ENCODE measurements around the gene SLC40A1.

The SLC40A1 gene

DNA sequence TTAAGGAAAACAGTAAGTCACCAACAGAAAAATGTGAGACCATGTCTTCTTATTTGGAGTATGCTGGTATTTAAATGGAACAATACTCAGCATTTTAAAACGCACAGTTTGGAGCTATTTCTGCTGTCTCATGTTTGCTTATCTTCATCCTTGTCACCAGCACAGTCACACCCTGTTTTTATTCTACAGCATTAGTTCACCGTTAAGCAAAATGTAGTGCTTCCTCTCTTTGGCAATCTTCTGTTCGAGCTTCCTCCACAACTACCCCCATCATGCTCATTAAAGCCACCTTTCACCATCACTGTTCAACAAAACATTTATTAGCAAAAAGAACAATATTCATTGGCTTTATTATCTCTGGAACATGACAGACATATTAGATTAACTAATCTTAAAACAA is 64.0 kb downstream of the SLC40A1 start:
- DNase-seq (ENCODE audit: low read depth), result peak; percentile 52
- TF ChIP-seq, protein P1, sequence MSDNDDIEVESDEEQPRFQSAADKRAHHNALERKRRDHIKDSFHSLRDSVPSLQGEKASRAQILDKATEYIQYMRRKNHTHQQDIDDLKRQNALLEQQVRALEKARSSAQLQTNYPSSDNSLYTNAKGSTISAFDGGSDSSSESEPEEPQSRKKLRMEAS (IDR thresholded peaks at IDR 0.05; ENCODE audit: low read depth, low read length), result peak; percentile 57
- TF ChIP-seq MYC (IDR thresholded peaks at IDR 0.05; ENCODE audit: low read depth, low read length) (peak; percentile 37), POLR2A (IDR thresholded peaks at IDR 0.05; ENCODE audit: extremely low read depth, insufficient read length) (no peak)
- no peak overlapping the region for H3K4me3 ChIP-seq (ENCODE audit: low read depth, low read length)

DNA sequence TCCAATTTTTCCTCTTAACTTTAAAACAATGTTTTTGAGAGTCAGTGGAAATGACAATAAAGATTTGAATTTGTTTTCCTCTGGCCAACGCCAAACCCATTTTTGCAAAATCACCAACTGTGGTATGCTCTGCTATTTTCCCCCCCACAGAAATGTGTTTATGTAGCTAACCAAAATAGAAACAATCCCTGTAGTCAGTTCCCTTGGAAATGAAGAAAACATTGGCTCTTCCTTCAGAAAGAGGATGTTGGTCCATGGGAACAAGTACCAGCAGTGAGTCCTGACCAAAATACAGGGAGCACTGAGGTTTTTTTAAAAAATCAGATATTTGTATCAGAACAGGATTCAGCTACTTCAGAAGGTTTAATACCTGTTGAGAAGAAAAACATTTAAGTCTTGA is 65.3 kb downstream of the SLC40A1 start:
- DNase-seq (ENCODE audit: low read depth), result no peak
- TF ChIP-seq, protein P1 (IDR thresholded peaks at IDR 0.05; ENCODE audit: low read depth, low read length), result no peak
- TF ChIP-seq MYC (IDR thresholded peaks at IDR 0.05; ENCODE audit: low read depth, low read length) (no peak), POLR2A (IDR thresholded peaks at IDR 0.05; ENCODE audit: extremely low read depth, insufficient read length) (no peak)
- TF ChIP-seq, protein P2, sequence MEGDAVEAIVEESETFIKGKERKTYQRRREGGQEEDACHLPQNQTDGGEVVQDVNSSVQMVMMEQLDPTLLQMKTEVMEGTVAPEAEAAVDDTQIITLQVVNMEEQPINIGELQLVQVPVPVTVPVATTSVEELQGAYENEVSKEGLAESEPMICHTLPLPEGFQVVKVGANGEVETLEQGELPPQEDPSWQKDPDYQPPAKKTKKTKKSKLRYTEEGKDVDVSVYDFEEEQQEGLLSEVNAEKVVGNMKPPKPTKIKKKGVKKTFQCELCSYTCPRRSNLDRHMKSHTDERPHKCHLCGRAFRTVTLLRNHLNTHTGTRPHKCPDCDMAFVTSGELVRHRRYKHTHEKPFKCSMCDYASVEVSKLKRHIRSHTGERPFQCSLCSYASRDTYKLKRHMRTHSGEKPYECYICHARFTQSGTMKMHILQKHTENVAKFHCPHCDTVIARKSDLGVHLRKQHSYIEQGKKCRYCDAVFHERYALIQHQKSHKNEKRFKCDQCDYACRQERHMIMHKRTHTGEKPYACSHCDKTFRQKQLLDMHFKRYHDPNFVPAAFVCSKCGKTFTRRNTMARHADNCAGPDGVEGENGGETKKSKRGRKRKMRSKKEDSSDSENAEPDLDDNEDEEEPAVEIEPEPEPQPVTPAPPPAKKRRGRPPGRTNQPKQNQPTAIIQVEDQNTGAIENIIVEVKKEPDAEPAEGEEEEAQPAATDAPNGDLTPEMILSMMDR (IDR thresholded peaks at IDR 0.05; ENCODE audit: low read depth, low read length), result no peak
- no peak overlapping the region for H3K4me3 ChIP-seq (ENCODE audit: low read depth, low read length)

DNA sequence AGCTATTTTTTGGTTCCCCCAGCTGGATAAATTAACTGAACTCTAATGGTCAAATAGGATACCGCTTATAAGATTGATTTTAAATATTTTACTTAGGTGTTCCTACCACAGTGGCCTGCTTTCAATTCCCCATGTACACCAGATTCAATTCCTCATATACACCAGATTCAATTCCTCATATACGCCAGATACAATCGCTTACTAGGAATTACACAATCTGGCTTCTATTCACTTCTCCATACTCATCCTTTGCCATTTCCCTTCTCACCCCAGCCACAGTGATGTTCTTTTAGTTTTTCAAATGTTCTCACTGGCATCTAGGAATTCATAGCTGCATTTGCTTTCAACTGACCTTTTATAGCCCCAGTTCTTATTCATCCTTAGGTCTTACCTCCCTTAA is 66.5 kb downstream of the SLC40A1 start:
- TF ChIP-seq MYC (IDR thresholded peaks at IDR 0.05; ENCODE audit: low read depth, low read length) (no peak), POLR2A (IDR thresholded peaks at IDR 0.05; ENCODE audit: extremely low read depth, insufficient read length) (no peak)
- TF ChIP-seq, protein P2 (IDR thresholded peaks at IDR 0.05; ENCODE audit: low read depth, low read length), result no peak
- TF ChIP-seq, protein P1 (IDR thresholded peaks at IDR 0.05; ENCODE audit: low read depth, low read length), result no peak
- no peak overlapping the region for H3K4me3 ChIP-seq (ENCODE audit: low read depth, low read length)
- DNase-seq (ENCODE audit: low read depth), result no peak

DNA sequence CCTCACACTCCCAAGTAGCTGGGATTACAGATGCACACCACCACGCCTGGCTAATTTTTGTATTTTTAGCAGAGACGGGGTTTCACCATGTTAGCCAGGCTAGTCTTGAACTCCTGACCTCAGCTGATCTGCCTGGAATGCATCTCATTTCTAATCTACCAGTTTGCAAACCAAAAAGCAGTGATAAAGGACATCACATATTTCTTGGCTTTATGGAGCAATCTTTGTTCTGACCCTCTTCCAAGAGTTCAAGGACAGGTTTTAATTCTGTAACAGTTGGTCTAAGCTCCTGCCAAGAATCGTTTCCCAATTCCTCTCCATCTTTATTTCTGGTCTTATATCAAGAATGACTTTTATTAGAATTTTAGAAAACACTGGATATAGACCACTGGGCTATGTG is 67.7 kb downstream of the SLC40A1 start:
- TF ChIP-seq, protein P2 (IDR thresholded peaks at IDR 0.05; ENCODE audit: low read depth, low read length), result no peak
- TF ChIP-seq, protein P1 (IDR thresholded peaks at IDR 0.05; ENCODE audit: low read depth, low read length), result no peak
- no peak for TF ChIP-seq MYC (IDR thresholded peaks at IDR 0.05; ENCODE audit: low read depth, low read length)
- TF ChIP-seq POLR2A (IDR thresholded peaks at IDR 0.05; ENCODE audit: extremely low read depth, insufficient read length), result no peak
- DNase-seq (ENCODE audit: low read depth), result no peak
- H3K4me3 ChIP-seq (ENCODE audit: low read depth, low read length), result no peak overlapping the region

DNA sequence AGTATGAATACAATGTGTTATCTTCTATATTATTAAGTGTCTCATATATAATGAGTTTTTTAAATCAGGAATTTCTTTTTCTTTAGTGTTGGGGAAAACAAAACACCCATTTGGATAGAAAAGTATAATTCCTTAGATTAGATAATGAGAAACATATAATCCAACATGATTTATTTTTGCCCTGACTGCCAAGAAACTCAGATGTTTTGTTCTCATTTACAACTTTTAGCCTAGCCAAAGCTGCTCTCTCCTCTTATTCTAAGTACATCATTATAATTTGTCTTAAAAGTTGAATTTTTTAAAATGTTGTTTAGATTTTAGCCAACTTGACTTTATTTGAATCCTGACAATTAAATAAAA is 68.6 kb downstream of the SLC40A1 start:
- no peak overlapping the region for H3K4me3 ChIP-seq (ENCODE audit: low read depth, low read length)
- TF ChIP-seq, protein P1 (IDR thresholded peaks at IDR 0.05; ENCODE audit: low read depth, low read length), result no peak
- TF ChIP-seq, protein P2 (IDR thresholded peaks at IDR 0.05; ENCODE audit: low read depth, low read length), result no peak
- TF ChIP-seq MYC (IDR thresholded peaks at IDR 0.05; ENCODE audit: low read depth, low read length) (no peak), POLR2A (IDR thresholded peaks at IDR 0.05; ENCODE audit: extremely low read depth, insufficient read length) (no peak)
- no peak for DNase-seq (ENCODE audit: low read depth)

DNA sequence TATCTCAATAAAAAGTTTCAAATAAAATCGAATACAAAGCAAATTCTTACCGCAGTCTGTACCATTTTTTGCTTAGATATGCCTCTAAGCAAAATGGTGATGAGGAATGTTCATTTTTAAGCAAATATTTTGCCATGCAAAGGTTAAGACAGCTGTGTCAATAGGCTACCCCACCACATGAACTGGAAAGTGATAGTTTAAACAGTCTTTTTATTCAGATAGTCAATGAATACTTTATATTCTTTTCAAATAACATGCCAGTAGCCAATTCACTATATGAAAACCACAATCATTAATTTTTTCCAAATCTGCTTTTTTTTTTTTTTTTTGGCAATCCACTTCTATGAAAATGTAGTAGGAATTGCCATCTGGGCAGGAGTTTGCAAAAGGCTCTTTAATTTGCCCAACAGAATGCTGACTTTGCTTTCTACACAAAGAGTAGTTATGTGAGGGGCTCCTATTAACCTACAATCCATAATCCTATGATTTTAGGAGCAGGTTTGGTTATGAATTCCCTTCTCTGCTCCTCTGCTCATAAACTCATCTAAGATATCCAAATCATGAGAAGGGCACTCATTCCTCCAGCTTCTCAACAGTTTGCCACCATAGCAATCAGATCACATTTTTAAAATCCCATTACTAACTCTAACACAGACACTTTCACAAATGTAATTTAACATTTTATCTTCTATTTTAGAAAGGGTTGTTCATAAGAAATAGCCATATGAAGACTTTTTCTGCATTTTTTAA is 69.2 kb downstream of the SLC40A1 start:
- DNase-seq (ENCODE audit: low read depth), result no peak

More for the DNA sequence above, 69.2 kb downstream of the SLC40A1 start:
- H3K4me3 ChIP-seq (ENCODE audit: low read depth, low read length), result no peak overlapping the region
- no peak for TF ChIP-seq MYC (IDR thresholded peaks at IDR 0.05; ENCODE audit: low read depth, low read length)
- TF ChIP-seq POLR2A (IDR thresholded peaks at IDR 0.05; ENCODE audit: extremely low read depth, insufficient read length), result no peak
- TF ChIP-seq, protein P2 (IDR thresholded peaks at IDR 0.05; ENCODE audit: low read depth, low read length), result no peak
- TF ChIP-seq, protein P1 (IDR thresholded peaks at IDR 0.05; ENCODE audit: low read depth, low read length), result no peak

Data from NB4 (cell line).